Suprapubic skin (tissue), 4 donors: Measurements from ENCODE around the gene BTBD6.

Experiments used
- CTCF ChIP-seq, 2 donors: fragments of 200-600 bp in 1 of 2; fragments of 450-650 bp in 1 of 2; sonication (generic) in 1 of 2; IDR thresholded peaks; one replicate each; pipeline ENCODE4 v1.5.1; 2016 to 2019; ENCODE audit warnings: antibody characterized with exemption in 2 of 2, mild to moderate bottlenecking in 1 of 2, moderate library complexity in 1 of 2
- EP300 ChIP-seq: sonication (generic); formaldehyde crosslinking; IDR thresholded peaks from one replicate; pipeline ENCODE4 v1.6.1; 2017; ENCODE audit warnings: antibody characterized with exemption
- POLR2A ChIP-seq, 2 donors: fragments of 450-650 bp; IDR thresholded peaks; one replicate each; pipeline ENCODE4 v1.6.1; 2017; ENCODE audit warnings: antibody characterized with exemption in 2 of 2, mild to moderate bottlenecking in 2 of 2, moderate library complexity in 2 of 2
- POLR2AphosphoS5 ChIP-seq, 3 donors: sonication (generic); formaldehyde crosslinking; IDR thresholded peaks; one replicate each; pipeline ENCODE4 v1.6.1; 2017; ENCODE audit warnings: antibody characterized with exemption in 3 of 3

GRCh38 chr14:105299654-105300541, 51.6 kb downstream of the BTBD6 start:
- TF ChIP-seq POLR2AphosphoS5 (IDR thresholded peaks at IDR 0.05) (no peak), CTCF (IDR thresholded peaks at IDR 0.05) (no peak), POLR2A (IDR thresholded peaks at IDR 0.05) (no peak), EP300 (no peak)
